ENCODE results near the gene STH. TPM values are rescaled to one million over a fixed set of nuclear protein-coding genes. Genes with fewer than 3 reads are reported as not detected.

STH gene
- total RNA-seq, 4 donors from 2014 or later, result not detected

DNA sequence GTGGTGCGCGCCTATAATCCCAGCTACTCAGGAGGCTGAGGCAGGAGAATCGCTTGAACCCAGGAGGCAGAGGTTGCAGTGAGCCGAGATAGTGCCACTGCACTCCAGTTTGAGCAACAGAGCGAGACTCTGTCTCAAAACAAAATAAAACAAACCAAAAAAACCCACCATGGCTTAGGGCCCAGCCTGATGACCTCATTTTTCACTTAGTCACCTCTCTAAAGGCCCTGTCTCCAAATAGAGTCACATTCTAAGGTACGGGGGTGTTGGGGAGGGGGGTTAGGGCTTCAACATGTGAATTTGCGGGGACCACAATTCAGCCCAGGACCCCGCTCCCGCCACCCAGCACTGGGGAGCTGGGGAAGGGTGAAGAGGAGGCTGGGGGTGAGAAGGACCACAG is 1.4 kb upstream of the STH start:
- no peak for DNase-seq
- H3K36me3 ChIP-seq, result no peaks in the 10 kb centered on the region
- H3K27me3 ChIP-seq, result no peaks in the 10 kb centered on the region
- WGBS, 2 donors, result 77 to 78% methylated on average over 7 of the region's 9 CpGs
- H3K4me3 ChIP-seq, result no peak overlapping the region
- intact Hi-C loops (cut with DNase I), result no loop called here
- no peak overlapping the region for H3K27ac ChIP-seq
- no peaks in the 10 kb centered on the region for H3K9me3 ChIP-seq
- H3K4me1 ChIP-seq, result peaks cover 0 to 37% (median under 1%) of the 10 kb centered on the region in 3 donors
- no peak for TF ChIP-seq POLR2A (IDR thresholded peaks at IDR 0.05)
- TF ChIP-seq, protein P1, sequence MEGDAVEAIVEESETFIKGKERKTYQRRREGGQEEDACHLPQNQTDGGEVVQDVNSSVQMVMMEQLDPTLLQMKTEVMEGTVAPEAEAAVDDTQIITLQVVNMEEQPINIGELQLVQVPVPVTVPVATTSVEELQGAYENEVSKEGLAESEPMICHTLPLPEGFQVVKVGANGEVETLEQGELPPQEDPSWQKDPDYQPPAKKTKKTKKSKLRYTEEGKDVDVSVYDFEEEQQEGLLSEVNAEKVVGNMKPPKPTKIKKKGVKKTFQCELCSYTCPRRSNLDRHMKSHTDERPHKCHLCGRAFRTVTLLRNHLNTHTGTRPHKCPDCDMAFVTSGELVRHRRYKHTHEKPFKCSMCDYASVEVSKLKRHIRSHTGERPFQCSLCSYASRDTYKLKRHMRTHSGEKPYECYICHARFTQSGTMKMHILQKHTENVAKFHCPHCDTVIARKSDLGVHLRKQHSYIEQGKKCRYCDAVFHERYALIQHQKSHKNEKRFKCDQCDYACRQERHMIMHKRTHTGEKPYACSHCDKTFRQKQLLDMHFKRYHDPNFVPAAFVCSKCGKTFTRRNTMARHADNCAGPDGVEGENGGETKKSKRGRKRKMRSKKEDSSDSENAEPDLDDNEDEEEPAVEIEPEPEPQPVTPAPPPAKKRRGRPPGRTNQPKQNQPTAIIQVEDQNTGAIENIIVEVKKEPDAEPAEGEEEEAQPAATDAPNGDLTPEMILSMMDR (IDR thresholded peaks at IDR 0.05), result no peak

DNA sequence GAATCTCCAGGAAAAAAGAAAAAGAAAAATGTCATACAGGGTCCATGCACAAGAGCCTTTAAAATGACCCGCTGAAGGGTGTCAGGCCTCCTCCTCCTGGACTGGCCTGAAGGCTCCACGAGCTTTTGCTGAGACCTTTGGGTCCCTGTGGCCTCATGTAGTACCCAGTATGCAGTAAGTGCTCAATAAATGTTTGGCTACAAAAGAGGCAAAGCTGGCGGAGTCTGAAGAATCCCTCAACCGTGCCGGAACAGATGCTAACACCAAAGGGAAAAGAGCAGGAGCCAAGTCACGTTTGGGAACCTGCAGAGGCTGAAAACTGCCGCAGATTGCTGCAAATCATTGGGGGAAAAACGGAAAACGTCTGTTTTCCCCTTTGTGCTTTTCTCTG is 845 bp downstream of the STH start:
- Histone ChIP-seq H3K27ac (no peak overlapping the region), H3K4me3 (no peak overlapping the region), H3K9me3 (no peaks in the 10 kb centered on the region), H3K27me3 (no peaks in the 10 kb centered on the region), H3K4me1 (peaks cover 4 to 59% (median 4%) of the 10 kb centered on the region in 3 donors), H3K36me3 (no peaks in the 10 kb centered on the region)
- WGBS, 2 donors, result 64 to 75% methylated on average over 9 of the region's 9 CpGs
- DNase-seq, result no peak
- intact Hi-C loops (cut with DNase I), result no loop called here
- TF ChIP-seq, protein P1 (IDR thresholded peaks at IDR 0.05), result no peak
- TF ChIP-seq POLR2A (IDR thresholded peaks at IDR 0.05), result no peak

DNA sequence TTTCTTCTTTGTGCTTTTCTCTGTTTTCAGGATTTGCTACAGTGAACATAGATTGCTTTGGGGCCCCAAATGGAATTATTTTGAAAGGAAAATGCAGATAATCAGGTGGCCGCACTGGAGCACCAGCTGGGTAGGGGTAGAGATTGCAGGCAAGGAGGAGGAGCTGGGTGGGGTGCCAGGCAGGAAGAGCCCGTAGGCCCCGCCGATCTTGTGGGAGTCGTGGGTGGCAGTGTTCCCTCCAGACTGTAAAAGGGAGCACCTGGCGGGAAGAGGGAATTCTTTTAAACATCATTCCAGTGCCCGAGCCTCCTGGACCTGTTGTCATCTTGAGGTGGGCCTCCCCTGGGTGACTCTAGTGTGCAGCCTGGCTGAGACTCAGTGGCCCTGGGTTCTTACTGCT is 1.2 kb downstream of the STH start:
- 46 to 54% methylated on average over 4 to 7 of the region's 7 CpGs for WGBS, 2 donors
- intact Hi-C loops (cut with DNase I), result no loop called here
- H3K9me3 ChIP-seq, result no peaks in the 10 kb centered on the region

DNA sequence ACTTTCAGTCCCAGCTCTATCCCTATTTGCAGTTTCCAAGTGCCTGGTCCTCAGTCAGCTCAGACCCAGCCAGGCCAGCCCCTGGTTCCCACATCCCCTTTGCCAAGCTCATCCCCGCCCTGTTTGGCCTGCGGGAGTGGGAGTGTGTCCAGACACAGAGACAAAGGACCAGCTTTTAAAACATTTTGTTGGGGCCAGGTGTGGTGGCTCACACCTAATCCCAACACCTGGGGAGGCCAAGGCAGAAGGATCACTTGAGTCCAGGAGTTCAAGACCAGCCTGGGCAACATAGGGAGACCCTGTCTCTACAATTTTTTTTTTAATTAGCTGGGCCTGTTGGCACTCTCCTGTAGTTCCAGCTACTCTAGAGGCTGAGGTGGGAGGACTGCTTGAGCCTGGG is 1.7 kb downstream of the STH start:
- Histone ChIP-seq H3K9me3 (no peaks in the 10 kb centered on the region), H3K4me1 (peaks cover 4 to 68% (median 4%) of the 10 kb centered on the region in 3 donors), H3K36me3 (no peaks in the 10 kb centered on the region), H3K27me3 (no peaks in the 10 kb centered on the region), H3K27ac (no peak overlapping the region), H3K4me3 (no peak overlapping the region)
- DNase-seq, result no peak
- no peak for TF ChIP-seq POLR2A (IDR thresholded peaks at IDR 0.05)
- TF ChIP-seq, protein P1 (IDR thresholded peaks at IDR 0.05), result no peak
- 36 to 47% methylated on average over 2 of the region's 2 CpGs for WGBS, 2 donors
- intact Hi-C loops (cut with DNase I), result no loop called here

More for the DNA sequence above, 1.2 kb downstream of the STH start:
- H3K36me3 ChIP-seq, result no peaks in the 10 kb centered on the region
- TF ChIP-seq, protein P1 (IDR thresholded peaks at IDR 0.05), result no peak
- no peak for TF ChIP-seq POLR2A (IDR thresholded peaks at IDR 0.05)
- no peak overlapping the region for H3K4me3 ChIP-seq
- H3K27me3 ChIP-seq, result no peaks in the 10 kb centered on the region
- H3K27ac ChIP-seq, result no peak overlapping the region
- DNase-seq, result no peak
- peaks cover 4 to 63% (median 4%) of the 10 kb centered on the region in 3 donors for H3K4me1 ChIP-seq

DNA sequence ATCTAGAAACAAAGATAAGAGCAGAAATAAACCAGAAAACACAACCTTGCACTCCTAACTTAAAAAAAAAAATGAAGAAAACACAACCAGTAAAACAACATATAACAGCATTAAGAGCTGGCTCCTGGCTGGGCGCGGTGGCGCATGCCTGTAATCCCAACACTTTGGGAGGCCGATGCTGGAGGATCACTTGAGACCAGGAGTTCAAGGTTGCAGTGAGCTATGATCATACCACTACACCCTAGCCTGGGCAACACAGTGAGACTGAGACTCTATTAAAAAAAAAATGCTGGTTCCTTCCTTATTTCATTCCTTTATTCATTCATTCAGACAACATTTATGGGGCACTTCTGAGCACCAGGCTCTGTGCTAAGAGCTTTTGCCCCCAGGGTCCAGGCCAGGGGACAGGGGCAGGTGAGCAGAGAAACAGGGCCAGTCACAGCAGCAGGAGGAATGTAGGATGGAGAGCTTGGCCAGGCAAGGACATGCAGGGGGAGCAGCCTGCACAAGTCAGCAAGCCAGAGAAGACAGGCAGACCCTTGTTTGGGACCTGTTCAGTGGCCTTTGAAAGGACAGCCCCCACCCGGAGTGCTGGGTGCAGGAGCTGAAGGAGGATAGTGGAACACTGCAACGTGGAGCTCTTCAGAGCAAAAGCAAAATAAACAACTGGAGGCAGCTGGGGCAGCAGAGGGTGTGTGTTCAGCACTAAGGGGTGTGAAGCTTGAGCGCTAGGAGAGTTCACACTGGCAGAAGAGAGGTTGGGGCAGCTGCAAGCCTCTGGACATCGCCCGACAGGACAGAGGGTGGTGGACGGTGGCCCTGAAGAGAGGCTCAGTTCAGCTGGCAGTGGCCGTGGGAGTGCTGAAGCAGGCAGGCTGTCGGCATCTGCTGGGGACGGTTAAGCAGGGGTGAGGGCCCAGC is 2.6 kb downstream of the STH start:
- 71 to 74% methylated on average over 13 of the region's 13 CpGs for WGBS, 2 donors
- no peak for DNase-seq
- Histone ChIP-seq H3K9me3 (no peaks in the 10 kb centered on the region), H3K4me1 (peaks cover 4 to 68% (median 4%) of the 10 kb centered on the region in 3 donors), H3K27me3 (no peaks in the 10 kb centered on the region), H3K27ac (no peak overlapping the region), H3K36me3 (no peaks in the 10 kb centered on the region), H3K4me3 (no peak overlapping the region)
- TF ChIP-seq, protein P1 (IDR thresholded peaks at IDR 0.05), result no peak
- TF ChIP-seq POLR2A (IDR thresholded peaks at IDR 0.05), result no peak
- intact Hi-C loops (cut with DNase I), result no loop called here
